HG03469 (cell line): ENCODE results near the gene GPR17.

Experiments used
- ATAC-seq: cut with Tn5 transposase; IDR thresholded peaks from one replicate; pipeline ENCODE4 v1.9.1; 2021; ENCODE audit warnings: mild to moderate bottlenecking, moderate library complexity, moderate number of reproducible peaks; ENCODE audit not compliant: unreplicated experiment

GPR17 gene

GRCh38 chr2:127614246-127614645 is 31.7 kb upstream of the GPR17 start:
- ATAC-seq = no peak

- no peak for ATAC-seq
These were observed 31.2 kb upstream of the GPR17 start for GRCh38 chr2:127614731-127615130.

DNA sequence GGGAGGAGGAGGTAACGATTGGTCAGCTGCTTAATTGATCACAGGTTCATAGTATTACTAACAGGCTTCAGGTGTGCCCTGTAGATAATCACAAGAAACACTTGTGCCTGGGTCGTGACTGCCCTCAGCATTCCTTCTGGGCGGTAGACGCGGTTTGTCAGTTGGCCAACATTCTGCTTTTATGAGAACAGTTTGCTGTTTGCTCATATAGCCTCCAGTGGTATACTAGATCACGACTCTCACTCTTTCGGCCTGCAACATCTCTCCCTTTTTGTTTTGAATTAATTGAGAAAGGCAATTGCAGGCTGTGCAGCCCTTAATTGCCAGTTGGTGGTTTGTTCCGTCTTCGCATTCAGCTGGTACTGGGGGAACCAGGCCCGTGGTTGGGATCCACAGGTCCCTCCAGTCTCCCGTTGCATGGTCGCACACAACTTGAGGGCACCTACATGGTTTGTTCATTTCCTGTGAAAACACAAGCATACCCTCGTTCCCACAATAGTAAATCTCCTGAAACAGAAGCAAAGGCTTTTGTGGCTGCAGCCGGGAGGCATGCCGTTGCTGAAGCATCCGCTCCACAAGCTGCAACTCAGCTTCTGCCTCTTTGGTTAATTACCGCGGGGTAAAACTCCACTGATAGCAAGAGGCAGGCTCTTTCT is 30.3 kb upstream of the GPR17 start:
- ATAC-seq = no peak

DNA sequence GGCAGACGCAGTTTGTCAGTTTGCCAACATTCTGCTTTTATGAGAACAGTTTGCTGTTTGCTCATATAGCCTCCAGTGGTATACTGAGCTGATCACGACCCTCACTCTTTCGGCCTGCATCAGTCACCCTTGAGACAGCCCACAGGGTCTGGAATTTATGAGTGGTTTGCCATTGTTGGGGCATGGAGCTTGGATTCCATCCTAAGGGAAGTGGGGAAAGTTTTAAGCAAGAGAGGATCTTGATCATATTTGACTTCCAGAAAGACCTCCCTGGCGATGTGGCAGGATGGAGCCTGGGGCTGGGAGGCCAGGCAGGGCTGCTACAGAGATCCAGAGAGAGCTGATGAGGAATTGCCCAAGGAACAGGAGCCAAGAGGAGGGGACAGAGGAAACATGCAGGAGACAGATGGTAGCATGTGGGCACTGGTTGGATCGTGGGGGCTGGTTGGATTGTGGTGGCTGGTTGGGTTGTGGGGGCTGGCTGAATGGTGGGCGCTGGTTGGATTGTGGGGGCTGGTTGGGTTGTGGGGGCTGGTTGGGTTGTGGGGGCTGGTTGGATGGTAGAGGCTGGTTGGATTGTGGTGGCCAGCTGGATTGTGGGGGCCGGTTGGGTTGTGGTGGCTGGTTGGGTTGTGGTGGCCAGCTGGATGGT is 27.3 kb upstream of the GPR17 start:
- no peak for ATAC-seq

- no peak for ATAC-seq
These were observed 26.8 kb upstream of the GPR17 start for GRCh38 chr2:127619203-127619590.

DNA sequence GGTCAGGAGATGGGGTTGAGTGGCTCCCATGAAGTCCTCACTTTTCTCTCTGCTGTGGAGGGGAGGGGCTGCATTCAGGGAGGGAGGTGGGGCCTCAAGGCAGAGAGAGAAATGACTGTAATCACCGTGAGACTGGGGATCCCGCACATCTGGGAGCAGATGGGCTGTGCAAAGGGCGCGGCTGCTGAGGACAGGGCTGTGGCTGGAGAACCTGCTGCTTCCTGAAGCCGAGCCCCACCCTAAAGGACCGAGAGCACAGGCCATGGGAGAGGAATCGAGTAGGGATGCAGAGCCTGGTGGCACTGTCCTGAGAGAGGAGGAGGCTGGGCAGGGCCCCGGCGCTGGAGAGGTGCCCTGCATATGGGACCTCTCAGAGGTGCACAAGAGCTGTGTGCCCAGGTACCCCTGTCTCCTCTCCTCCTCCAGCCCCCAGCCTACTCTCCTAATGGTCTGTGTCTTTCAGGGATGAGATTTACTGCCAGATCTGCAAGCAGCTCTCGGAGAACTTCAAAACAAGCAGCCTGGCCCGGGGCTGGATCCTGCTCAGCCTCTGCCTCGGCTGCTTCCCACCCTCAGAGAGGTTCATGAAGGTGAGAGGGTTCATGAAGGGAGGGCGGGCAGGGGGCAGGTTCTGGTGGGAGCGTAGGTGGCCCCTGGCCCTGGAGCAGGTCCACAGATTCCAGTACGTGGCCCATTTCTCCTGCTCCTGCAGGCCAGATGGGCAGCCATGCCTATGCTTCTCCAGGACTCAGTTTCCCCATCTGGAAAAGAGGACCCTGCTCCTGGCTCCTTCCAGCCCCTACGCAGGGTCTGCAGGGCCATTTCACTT is 25.9 kb upstream of the GPR17 start:
- no peak for ATAC-seq

- no peak for ATAC-seq
These were observed 25.1 kb upstream of the GPR17 start for GRCh38 chr2:127620866-127621265.

DNA sequence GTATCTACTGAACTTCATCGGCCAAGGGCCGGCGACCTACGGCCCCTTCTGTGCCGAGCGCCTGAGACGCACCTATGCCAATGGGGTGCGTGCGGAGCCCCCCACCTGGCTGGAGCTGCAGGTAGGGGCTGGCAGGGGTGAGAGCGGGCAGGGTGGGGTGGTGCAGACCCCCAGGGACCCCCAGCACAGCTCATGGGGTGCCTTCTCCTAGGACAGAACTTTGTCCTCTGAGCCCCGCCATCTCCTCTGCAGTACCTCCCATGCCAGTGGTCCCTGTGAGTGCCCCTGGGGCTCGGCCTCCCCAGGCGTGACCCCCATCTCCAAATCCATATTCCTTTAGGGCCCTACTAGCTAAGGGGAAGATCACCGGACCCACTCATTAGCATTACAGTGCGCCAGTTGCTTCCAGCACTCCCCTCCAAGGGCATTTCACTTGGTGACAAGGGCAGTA is 23.9 kb upstream of the GPR17 start:
- no peak for ATAC-seq

DNA sequence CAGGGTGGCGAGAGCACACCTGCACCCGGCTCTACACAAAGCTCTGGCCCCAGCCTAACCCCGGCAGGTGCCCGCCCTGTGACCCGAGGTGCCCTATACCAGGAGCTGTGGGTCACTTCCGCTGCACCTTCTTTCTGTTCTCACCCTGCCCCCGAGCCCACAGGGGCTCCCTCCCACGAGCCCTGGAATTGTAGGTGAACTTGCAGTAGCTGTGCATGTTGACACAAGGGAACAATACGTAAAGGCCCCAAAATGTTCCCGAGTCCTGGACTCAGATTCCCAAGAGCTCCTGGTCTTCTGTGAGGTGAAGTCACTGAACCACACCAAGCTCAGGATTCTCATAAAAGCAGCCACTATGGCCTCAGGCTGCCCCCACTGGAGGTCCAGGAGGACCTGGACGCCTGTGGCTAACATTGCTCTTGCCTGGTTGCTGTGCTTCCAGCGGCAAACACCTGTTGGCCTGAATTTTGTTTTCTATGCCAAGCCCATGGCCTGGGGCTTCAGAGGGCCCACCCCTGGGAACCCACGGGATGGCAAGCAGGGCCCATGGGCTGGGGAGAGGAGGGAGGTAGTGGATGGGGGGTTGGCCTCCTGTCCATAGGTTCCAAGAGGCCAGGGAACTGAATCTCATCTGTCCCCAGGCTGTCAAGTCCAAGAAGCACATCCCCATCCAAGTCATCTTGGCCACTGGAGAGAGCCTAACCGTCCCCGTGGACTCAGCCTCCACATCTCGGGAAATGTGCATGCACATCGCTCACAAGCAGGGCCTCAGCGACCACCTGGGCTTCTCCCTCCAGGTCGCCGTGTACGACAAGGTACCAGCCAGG is 23.2 kb upstream of the GPR17 start:
- no peak for ATAC-seq

DNA sequence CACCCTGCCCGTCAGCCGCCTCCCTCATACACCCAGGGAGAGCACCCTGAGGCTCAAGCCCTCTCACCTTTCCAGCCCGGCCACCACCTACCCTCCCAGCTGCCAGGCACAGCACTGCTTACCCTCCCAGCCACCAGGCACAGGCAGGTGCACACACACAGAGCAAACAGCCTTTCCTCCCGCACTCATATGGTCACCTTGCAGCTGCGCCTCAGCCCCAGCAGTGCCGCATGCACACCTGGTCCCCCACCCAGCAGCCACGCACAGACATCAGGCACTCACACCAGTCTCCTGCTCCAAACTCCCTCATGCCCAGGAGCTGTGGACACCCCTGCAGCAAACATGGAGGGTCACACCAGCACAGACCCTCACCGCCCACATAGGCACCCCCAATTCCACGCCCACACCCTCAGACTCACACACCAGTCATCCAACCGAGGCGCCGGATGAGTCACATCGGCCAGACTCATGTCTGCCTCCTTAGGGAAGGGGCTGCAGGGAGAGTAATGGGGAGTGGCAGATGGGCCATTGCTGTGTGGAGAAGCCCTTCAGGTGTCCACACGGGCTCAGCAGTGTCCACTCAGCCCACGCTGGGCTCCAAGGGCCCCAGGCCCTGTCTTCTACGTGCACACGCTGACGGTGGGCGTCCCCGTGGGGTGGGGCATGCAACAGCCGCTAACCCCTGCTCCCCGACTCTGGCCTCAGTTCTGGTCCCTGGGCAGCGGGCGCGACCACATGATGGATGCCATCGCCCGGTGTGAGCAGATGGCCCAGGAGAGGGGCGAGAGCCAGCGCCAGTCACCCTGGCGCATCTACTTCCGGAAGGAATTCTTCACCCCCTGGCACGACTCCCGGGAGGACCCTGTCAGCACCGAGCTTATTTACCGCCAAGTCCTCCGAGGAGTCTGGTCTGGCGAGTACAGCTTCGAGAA is 22.3 kb upstream of the GPR17 start:
- no peak for ATAC-seq

GRCh38 chr2:127624320-127624755 is 21.6 kb upstream of the GPR17 start:
- no peak for ATAC-seq

DNA sequence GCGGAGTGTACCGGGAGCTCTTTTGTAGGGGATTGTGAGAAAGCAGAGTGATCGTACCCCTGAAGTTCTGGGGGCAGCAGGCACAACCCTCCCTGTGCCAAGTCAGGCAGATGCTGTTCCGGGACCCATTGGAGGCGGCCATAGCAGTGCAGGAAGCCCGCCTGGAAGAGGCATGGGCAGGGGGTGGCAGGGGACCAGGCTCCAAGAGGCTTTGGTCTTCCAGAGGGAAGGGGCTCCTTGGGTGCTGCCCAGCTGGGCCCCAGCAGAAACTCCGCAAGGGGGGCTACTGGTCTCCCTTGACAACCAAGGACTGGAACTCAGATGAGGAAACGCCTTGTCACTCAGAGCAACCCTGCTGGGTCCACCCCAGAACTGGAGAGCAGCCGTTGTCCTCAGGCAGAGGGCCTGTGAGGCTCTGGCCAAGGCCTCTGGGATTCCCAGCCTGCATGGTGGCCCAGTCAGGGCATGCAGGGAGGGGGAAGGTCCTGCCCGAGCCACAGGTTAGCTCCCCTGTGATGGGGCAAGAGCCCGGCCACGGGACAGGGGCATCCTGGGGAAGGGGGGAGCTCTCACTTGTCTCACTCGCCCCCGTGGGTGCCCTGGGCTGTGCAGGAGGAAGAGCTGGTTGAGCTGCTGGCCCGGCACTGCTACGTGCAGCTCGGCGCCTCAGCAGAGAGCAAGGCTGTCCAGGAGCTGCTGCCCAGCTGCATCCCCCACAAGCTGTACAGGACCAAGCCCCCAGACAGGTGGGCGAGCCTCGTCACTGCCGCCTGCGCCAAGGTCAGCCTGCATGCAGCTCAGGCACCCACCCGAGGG is 21.0 kb upstream of the GPR17 start:
- ATAC-seq = no peak

- ATAC-seq = no peak
These were observed 20.4 kb upstream of the GPR17 start for GRCh38 chr2:127625572-127625951.

GRCh38 chr2:127626175-127626574 is 19.8 kb upstream of the GPR17 start:
- no peak for ATAC-seq

- ATAC-seq = no peak
These were observed 18.8 kb upstream of the GPR17 start for GRCh38 chr2:127626917-127627739.

- no peak for ATAC-seq
These were observed 18.0 kb upstream of the GPR17 start for GRCh38 chr2:127627740-127628571.
